A673 (cell line): ENCODE results near the gene ZFR. TPM values are rescaled to one million over a fixed set of nuclear protein-coding genes. Genes with fewer than 3 reads are reported as not detected.
"Not testable (repeated sequence)": the region's sequence is repeated elsewhere in the genome, so short reads cannot be mapped to it uniquely, and the experiment has no call there.

Source experiments
- BruUV-seq: library from RNA; stranded (reverse); fragments of 400-500 nt; replicated peaks from 2 replicates; lab custom pipeline; 2021; lab: Mats Ljungman, UMichigan
- CTCF ChIA-PET: fragments of 300-600 bp; sonication (Branson Sonifier 250); formaldehyde crosslinking; loops from one replicate; lab custom pipeline; 2022; ENCODE audit warnings: antibody characterized with exemption; lab: Charles Lee
- POLR2A ChIA-PET: fragments of 300-600 bp; sonication (Branson Sonifier 250); formaldehyde crosslinking; loops from one replicate; lab custom pipeline; 2022; ENCODE audit warnings: antibody characterized with exemption; ENCODE audit not compliant: low non-redundant PET; lab: Charles Lee
- DNase-seq: peaks from one replicate; pipeline ENCODE4 v3.0.0-alpha.2; 2015; ENCODE audit warnings: low spot score
- H3K27ac ChIP-seq: fragments of 200-600 bp; sonication (generic); 2 replicates; pipeline ENCODE4 v1.5.1; 2016; ENCODE audit warnings: mixed run types, low read depth, mild to moderate bottlenecking, mixed read lengths, antibody characterized with exemption, low read length; ENCODE audit not compliant: poor library complexity, severe bottlenecking
- H3K27me3 ChIP-seq: fragments of 200-600 bp; sonication (generic); replicated peaks from 2 replicates; pipeline ENCODE4 v1.6.1; 2017; ENCODE audit warnings: mixed run types, low read depth, mild to moderate bottlenecking, mixed read lengths, antibody characterized with exemption, low read length; ENCODE audit not compliant: insufficient read depth, poor library complexity
- H3K36me3 ChIP-seq: fragments of 200-600 bp; sonication (generic); 2 replicates; pipeline ENCODE4 v1.6.1; 2016; ENCODE audit warnings: mixed run types, mild to moderate bottlenecking, mixed read lengths, antibody characterized with exemption, low read length; ENCODE audit not compliant: insufficient read depth, poor library complexity, severe bottlenecking
- H3K4me1 ChIP-seq: fragments of 200-600 bp; sonication (generic); 2 replicates; pipeline ENCODE4 v1.6.1; 2017; ENCODE audit warnings: mixed run types, mild to moderate bottlenecking, mixed read lengths, antibody characterized with exemption, low read length; ENCODE audit not compliant: insufficient read depth, poor library complexity, severe bottlenecking
- H3K4me3 ChIP-seq: fragments of 200-600 bp; sonication (generic); 2 replicates; pipeline ENCODE4 v1.5.1; 2016; ENCODE audit warnings: low read depth, mixed run types, mild to moderate bottlenecking, mixed read lengths, low read length; ENCODE audit not compliant: poor library complexity, severe bottlenecking
- H3K9me3 ChIP-seq: fragments of 200-600 bp; sonication (generic); 2 replicates; pipeline ENCODE4 v1.6.1; 2016; ENCODE audit warnings: mixed run types, low read depth, mild to moderate bottlenecking, mixed read lengths, antibody characterized with exemption, low read length; ENCODE audit not compliant: poor library complexity, severe bottlenecking
- CTCF ChIP-seq: fragments of 300-800, 200-600 bp; sonication (generic); conservative IDR thresholded peaks from 2 replicates; pipeline ENCODE4 v1.5.1; 2017; ENCODE audit warnings: low read depth, mild to moderate bottlenecking, antibody characterized with exemption, low read length, moderate library complexity, mixed read lengths
- EZH2 ChIP-seq: fragments of 200-600 bp; sonication (generic); IDR thresholded peaks from 2 replicates; pipeline ENCODE4 v1.6.1; 2017; ENCODE audit warnings: borderline replicate concordance, low read depth, mild to moderate bottlenecking, mixed read lengths, antibody characterized with exemption, low read length; ENCODE audit not compliant: poor library complexity, severe bottlenecking
- intact Hi-C: fragments of 100-400 bp; cut with micrococcal nuclease; formaldehyde crosslinking; loops from one replicate; pipeline ENCODE4 v1.10.0; 2022; ENCODE audit not compliant: unreplicated experiment
- total RNA-seq: library from RNA; stranded (reverse); gene quantifications from 2 replicates; pipeline ENCODE4 v1.2.3, GENCODE V29; 2021

ZFR gene
- total RNA-seq, 1 experiment from 2014 or later, result 110 TPM

GRCh38 chr5:32378966-32379365 is 65.6 kb downstream of the ZFR start:
- Histone ChIP-seq H3K9me3 (no peaks in the 10 kb centered on the region), H3K36me3 (peaks cover 60% of the 10 kb centered on the region), H3K4me3 (no peak overlapping the region), H3K4me1 (no peaks in the 10 kb centered on the region), H3K27me3 (no peaks in the 10 kb centered on the region), H3K27ac (no peak overlapping the region)
- BruUV-seq, result no TSS peak
- POLR2A ChIA-PET, result interaction anchor here (0.6 to 0.7 kb wide), 2 partner anchors 32 to 264 kb away, joined by 3 to 7 read pairs; no protein-coding TSS in a partner anchor
- CTCF ChIA-PET, result no interaction called here
- intact Hi-C loops, result no loop called here
- no peak for TF ChIP-seq CTCF
- TF ChIP-seq EZH2, result no peak
- no peak for DNase-seq

- intact Hi-C loops, result no loop called here
- TF ChIP-seq EZH2 (no peak), CTCF (no peak)
- H3K36me3 ChIP-seq, result peaks cover 20% of the 10 kb centered on the region
Measured at GRCh38 chr5:32369542-32370155, 74.9 kb downstream of the ZFR start.

GRCh38 chr5:32369032-32369431 is 75.5 kb downstream of the ZFR start:
- H3K36me3 ChIP-seq, result peaks cover 24% of the 10 kb centered on the region
- H3K4me3 ChIP-seq, result no peak overlapping the region
- BruUV-seq, result no TSS peak
- no peak overlapping the region for H3K27ac ChIP-seq
- CTCF ChIA-PET, result no interaction called here
- no peak for DNase-seq
- POLR2A ChIA-PET, result no interaction called here
- no peaks in the 10 kb centered on the region for H3K9me3 ChIP-seq
- intact Hi-C loops, result no loop called here
- no peaks in the 10 kb centered on the region for H3K27me3 ChIP-seq
- H3K4me1 ChIP-seq, result no peaks in the 10 kb centered on the region
- TF ChIP-seq CTCF (no peak), EZH2 (no peak)

More at GRCh38 chr5:32369542-32370155, 74.9 kb downstream of the ZFR start:
- ChIA-PET CTCF (no interaction called here), POLR2A (no interaction called here)
- no peaks in the 10 kb centered on the region for H3K4me1 ChIP-seq
- BruUV-seq, result no TSS peak
- H3K27ac ChIP-seq, result no peak overlapping the region
- no peaks in the 10 kb centered on the region for H3K9me3 ChIP-seq
- H3K27me3 ChIP-seq, result no peaks in the 10 kb centered on the region
- H3K4me3 ChIP-seq, result no peak overlapping the region
- no peak for DNase-seq

GRCh38 chr5:32367271-32367670 is 77.3 kb downstream of the ZFR start:
- POLR2A ChIA-PET, H3K27me3 ChIP-seq, H3K27ac ChIP-seq, CTCF ChIA-PET, intact Hi-C loops, H3K9me3 ChIP-seq, DNase-seq, BruUV-seq, H3K4me3 ChIP-seq, H3K4me1 ChIP-seq: not testable (repeated sequence)
- peaks cover 35% of the 10 kb centered on the region for H3K36me3 ChIP-seq
